Raji (cell line): ENCODE data around the gene PDE3A.

Source experiments
- POLR2A ChIP-seq: IDR thresholded peaks from 2 replicates; pipeline ENCODE4 v1.6.1; 2011; ENCODE audit warnings: low read depth, low read length, control low read depth; ENCODE audit not compliant: insufficient read depth

PDE3A gene

GRCh38 chr12:20487519-20487918 is 119.2 kb downstream of the PDE3A start:
- no peak for TF ChIP-seq POLR2A

DNA sequence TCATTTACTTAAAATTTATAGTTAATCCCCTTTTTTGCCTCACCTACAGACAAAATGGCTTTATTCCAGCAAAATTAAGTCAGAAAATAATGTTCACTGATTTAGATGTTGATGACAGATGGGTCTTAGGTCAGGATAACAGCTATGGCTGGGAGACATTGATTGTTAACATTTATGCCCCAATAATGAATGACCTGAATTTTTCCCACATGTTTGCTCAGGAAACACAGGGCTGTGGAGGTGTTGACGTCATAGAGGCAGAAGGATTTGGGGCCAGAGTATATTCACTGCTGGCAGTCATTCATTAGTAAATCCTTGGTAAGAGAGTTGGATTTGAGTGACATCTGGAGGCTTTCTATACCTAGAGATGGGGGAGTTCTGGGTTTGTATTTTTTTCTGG is 121.3 kb downstream of the PDE3A start:
- TF ChIP-seq POLR2A: no peak

DNA sequence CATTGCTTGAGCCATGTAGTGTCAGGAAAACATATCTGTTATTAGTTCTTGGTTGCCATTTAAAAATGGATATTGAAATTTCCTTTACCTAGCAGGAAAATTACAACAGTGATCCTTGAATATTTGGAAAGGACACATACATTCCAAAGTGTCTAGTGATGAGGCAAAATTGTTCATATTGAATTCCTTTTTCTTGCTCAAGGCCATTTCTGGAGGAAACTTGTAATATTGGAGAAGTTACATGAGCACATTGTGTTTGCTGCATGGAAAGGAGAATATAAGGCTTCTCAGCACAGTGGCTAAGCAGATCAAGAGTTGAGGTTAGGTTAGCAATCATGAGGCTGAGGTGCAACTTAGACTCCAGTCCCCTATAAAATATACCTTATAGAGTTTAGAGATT is 121.9 kb downstream of the PDE3A start:
- no peak for TF ChIP-seq POLR2A

DNA sequence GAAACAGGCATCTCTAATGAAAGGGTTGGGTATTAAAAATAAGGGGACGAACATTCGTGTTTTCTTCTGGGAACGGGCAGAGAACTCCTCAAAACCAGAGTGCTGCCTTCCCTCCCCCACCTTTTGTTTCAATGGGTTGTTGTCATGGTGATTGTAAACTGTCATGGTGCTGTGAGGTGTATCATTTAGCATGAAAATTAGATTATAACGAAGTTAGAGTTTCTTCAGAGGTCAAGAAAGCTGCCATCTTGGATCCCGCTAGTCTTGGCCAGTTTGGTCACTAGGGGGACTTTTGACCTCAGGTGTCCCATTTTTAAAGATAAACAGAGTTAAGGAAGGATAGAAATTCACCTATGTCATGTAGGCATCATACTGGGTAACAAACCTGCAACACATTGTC is 123.0 kb downstream of the PDE3A start:
- no peak for TF ChIP-seq POLR2A

DNA sequence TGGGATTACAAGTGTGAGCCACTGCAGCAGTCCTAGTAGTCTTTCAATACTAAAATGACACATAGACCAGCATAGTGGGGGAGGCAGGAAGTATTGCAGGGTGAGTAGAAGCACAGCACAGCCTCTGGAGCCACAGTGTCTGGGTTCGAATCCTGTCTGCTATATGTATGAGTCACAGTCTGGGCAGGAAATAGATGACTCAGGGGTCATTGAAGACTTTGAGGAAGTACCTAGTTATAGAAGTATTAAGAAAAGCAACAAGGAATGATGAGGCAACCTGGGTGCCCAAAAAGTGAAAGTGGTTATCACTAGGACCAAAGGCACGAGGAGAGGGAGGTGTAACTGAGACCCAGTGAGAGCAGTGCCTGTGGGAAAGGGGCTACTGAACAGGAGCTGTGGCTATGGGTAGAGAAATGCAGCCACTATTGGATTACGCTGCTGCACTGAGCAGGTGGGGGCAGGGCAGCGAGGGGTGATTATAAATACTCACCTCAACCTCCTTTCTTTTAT is 124.0 kb downstream of the PDE3A start:
- no peak for TF ChIP-seq POLR2A

DNA sequence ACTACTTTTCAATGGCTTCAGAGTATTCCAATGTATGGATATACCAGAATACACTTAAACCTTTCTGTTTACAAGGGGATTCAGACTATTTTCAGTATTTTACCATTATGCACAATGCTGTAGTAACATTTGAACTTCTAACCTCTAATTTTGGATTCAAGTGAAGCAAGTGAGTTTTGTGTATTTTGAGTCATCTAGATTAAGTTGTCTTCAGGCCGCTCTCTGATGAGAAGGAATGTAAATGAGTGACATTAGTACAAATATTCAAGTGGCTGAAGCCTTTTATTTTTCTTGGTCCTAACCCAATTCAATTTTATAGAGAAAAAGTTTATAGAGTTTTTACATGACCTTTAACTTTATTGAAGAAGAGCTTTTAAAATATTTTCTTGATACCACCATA is 125.6 kb downstream of the PDE3A start:
- no peak for TF ChIP-seq POLR2A

GRCh38 chr12:20494851-20495250 is 126.5 kb downstream of the PDE3A start:
- no peak for TF ChIP-seq POLR2A

DNA sequence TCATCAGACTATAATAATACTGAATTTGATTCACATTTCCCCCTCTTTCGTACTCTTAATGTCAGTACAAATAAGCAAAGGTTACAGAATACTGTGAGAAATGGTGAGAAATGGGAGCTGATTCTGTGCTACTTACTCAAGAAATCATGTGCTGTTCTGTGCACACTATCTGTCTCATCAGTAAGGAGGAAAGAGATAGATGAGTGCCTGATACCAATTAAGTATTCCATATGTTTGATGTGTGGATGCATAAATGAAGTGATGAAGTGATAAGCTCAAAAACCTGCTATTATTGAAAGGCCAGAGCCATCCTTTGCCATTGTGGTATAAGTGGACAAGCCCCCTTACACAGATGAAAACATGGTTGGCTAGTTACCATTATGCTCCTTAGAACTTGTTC is 127.7 kb downstream of the PDE3A start:
- TF ChIP-seq POLR2A: no peak

DNA sequence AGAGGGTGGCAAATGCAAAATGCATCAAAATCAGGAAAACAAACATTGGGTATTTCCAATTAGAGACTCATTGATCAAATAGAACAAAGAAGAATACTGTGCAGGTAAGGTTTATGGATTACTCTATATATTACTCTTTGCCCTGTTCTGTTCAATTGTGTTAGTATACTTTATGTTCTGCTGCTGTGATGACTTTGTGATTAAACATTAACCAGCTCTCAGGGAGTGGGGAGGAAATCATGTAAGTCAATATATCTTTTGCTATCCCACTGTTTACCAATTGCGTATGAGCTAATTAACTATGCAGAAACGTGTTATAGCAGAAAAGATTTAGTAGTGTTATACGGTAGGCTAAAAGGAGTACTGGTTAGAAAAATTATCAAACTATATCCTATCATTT is 129.4 kb downstream of the PDE3A start:
- TF ChIP-seq POLR2A: no peak

DNA sequence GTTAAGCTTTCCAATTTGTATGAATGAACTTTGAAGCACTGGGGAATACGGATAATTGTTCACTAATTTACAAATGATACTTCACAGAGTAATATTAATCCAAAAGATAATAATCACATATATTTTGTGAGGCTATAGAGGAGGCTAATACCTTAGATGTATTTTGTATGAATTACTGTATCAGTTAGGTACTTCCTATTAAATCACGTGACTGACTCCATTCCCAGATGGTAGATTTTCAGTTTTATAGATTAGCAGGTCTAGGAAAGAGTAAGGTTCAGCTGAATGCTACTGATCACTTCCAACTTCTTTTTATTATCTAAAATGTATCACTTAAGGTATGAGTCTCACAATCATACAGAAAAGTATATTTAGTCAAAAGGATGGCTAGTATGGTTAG is 133.6 kb downstream of the PDE3A start:
- TF ChIP-seq POLR2A: no peak

GRCh38 chr12:20503858-20504257 is 135.5 kb downstream of the PDE3A start:
- TF ChIP-seq POLR2A: no peak

- no peak for TF ChIP-seq POLR2A
These were observed 136.7 kb downstream of the PDE3A start for GRCh38 chr12:20505056-20505455.

GRCh38 chr12:20507056-20507455 is 138.7 kb downstream of the PDE3A start:
- no peak for TF ChIP-seq POLR2A

DNA sequence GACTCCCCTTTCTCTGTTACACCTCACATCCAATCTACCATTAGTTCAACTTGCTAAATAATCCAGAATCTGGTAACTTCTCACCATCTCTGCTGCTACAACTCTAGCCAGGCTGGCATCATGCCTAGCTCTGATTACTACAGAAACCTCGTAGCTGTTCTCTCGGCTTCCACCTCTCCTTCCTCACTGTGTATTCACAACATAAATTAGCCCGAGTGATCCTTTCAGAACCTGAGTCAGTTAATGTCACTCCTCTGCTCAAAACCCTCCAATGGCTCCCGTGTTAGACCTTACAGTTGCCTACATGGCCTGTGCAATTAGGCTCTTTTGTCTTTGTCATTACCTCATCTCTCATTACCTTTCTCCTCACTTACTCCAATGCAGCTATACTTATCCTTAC is 139.4 kb downstream of the PDE3A start:
- TF ChIP-seq POLR2A: no peak

DNA sequence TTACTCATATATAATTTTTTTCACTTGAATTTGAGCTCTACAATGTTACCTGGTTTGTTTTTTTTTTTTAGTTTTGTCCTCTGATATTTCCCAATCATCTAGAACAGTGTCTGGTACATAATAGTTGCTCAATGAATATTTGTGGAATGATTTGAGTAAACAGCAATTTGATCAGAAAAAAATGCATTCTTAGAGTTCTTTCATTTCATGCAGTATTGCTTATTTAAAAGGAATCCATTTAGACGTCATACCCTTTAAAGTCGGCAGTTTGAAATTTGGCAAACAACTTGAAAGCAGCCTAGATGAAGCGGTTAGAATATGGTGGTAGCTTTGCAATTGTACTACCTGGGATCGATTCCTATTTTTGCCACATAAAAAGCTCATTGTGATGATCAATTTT is 140.0 kb downstream of the PDE3A start:
- no peak for TF ChIP-seq POLR2A

GRCh38 chr12:20508962-20509361 is 140.6 kb downstream of the PDE3A start:
- TF ChIP-seq POLR2A: no peak

GRCh38 chr12:20510811-20511210 is 142.5 kb downstream of the PDE3A start:
- TF ChIP-seq POLR2A: no peak

DNA sequence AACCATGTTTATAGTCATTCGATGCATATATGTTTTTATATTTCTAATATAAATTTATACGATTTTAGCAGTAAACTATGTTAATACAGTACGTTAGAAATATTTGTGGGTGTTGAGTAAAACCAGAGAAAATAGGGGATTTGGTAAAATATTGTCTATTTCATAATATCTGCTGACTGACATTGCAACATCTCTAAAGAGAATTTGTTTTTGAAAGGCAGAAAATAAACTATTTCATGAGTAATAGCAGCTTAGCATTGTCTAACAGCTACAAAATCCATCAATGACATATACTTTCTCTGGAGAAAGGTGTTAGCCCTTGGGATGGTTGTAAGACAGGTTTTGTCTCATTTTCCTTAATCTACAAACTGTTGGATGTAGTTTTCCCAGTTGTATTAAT is 144.9 kb downstream of the PDE3A start:
- TF ChIP-seq POLR2A: no peak
